ENCODE data around the gene CADM3. TPM values are rescaled to one million over a fixed set of nuclear protein-coding genes. Genes with fewer than 3 reads are reported as not detected.

The CADM3 gene
- total and polyA plus RNA-seq, 2 of the 8 experiments (the other 6 are each of a cell fraction or from before 2014, with no cell fraction given): 8.3 to 8.5 TPM

DNA sequence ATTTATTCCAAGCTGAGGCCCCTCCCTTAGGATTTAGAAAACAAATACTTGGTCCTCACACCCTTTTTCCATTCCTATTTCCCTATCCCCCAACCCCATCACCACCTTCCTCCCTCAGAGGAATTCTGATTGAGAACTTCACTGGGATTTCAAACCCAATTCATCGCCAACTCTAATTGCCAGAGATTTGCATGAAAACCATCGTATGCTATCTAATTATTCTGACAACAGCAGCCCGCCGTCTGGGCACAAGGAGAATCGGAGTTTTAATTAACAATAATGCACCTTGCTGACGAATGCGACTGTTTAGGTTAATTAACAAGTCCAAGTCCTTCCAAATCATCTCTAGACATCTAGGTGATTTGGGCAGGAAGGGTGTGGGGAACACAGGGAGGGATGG lies 37.6 kb downstream of the CADM3 start:
- H2BK15ac ChIP-seq (ENCODE audit: low read length): no peak overlapping the region
- H3K9ac ChIP-seq (replicated peaks in 1 of 4; ENCODE audit: extremely low read depth in 1 of 4, low read depth in 3 of 4, low read length in 3 of 4): no peak overlapping the region
- H2BK5ac ChIP-seq (ENCODE audit: low read depth, low read length): no peak overlapping the region
- H4K20me1 ChIP-seq (replicated peaks in 1 of 2; ENCODE audit: control insufficient read depth in 1 of 2, insufficient read depth in 2 of 2, low read length in 2 of 2): no peaks in the 10 kb centered on the region
- H3K27me3 ChIP-seq (replicated peaks in 1 of 4; ENCODE audit: control insufficient read depth in 3 of 4, extremely low read depth in 1 of 4, insufficient read depth in 3 of 4, low read length in 3 of 4): no peaks in the 10 kb centered on the region; a peak in 1 of 7 replicates
- H3K4me2 ChIP-seq (ENCODE audit: insufficient read depth in 1 of 2, low read depth in 2 of 2, low read length in 2 of 2): no peak overlapping the region; a peak in 1 of 4 replicates
- no peak overlapping the region for H4K8ac ChIP-seq (ENCODE audit: extremely low read depth, insufficient read depth, low read length)
- H3K18ac ChIP-seq (ENCODE audit: extremely low read depth, low read length): no peak overlapping the region
- no peaks in the 10 kb centered on the region for H3K36me3 ChIP-seq (ENCODE audit: control insufficient read depth in 2 of 4, insufficient read depth in 4 of 4, low read length in 3 of 4)
- H2AFZ ChIP-seq (ENCODE audit: low read length): no peak overlapping the region
- H3K79me1 ChIP-seq (ENCODE audit: low read depth, low read length): no peaks in the 10 kb centered on the region
- no peak overlapping the region for H3K14ac ChIP-seq (ENCODE audit: insufficient read length)
- ChIA-PET CTCF (ENCODE audit: partially characterized antibody) (interaction anchor here (0.7 to 26.6 kb wide), 9 partner anchors 3 to 685 kb away, joined by 3 to 660 read pairs (median 14); partner anchors contain the start of genes ACKR1 and CADM3), POLR2A (ENCODE audit: partially characterized antibody) (interaction anchor here (1.4 to 1.7 kb wide), 2 partner anchors 11 to 13 kb away, joined by 4 read pairs; no protein-coding TSS in a partner anchor)
- H3K4ac ChIP-seq (replicated peaks; ENCODE audit: insufficient read length, low read depth, low read length): no peak overlapping the region
- no peak overlapping the region for H2BK12ac ChIP-seq (ENCODE audit: low read depth, low read length)
- TF ChIP-seq EP300 (IDR thresholded peaks at IDR 0.05; ENCODE audit: borderline replicate concordance in 1 of 2, low read depth in 2 of 2, low read length in 2 of 2) (no peak), NANOG (IDR thresholded peaks at IDR 0.05; ENCODE audit: insufficient read depth, low read depth, low read length, poor library complexity, severe bottlenecking) (no peak), RBBP5 (IDR thresholded peaks at IDR 0.05; ENCODE audit: borderline replicate concordance, low read depth, low read length) (no peak), SIN3A (conservative IDR thresholded peaks at IDR 0.05 in 1 of 2, IDR thresholded peaks at IDR 0.05 in 1 of 2; ENCODE audit: low read depth in 1 of 2, low read length in 2 of 2) (no peak), TAF7 (optimal IDR thresholded peaks at IDR 0.05; ENCODE audit: borderline replicate concordance, low read depth, low read length) (no peak), SAP30 (IDR thresholded peaks at IDR 0.05; ENCODE audit: insufficient read depth, insufficient replicate concordance, low read length) (no peak), RXRA (IDR thresholded peaks at IDR 0.05; ENCODE audit: insufficient read depth, low read depth, low read length) (no peak), CHD2 (IDR thresholded peaks at IDR 0.05; ENCODE audit: low read length) (no peak), TAF1 (IDR thresholded peaks at IDR 0.05; ENCODE audit: low read depth, low read length) (no peak)
- no peak overlapping the region for H2AK5ac ChIP-seq (ENCODE audit: low read depth, low read length)
- H2BK120ac ChIP-seq (replicated peaks; ENCODE audit: low read depth, low read length): no peak overlapping the region
- H3K4me1 ChIP-seq (replicated peaks in 1 of 4; ENCODE audit: control insufficient read depth in 3 of 4, insufficient read depth in 4 of 4, low read length in 3 of 4): peaks cover 2 to 7% (median 3%) of the 10 kb centered on the region in 4 experiments; a peak in 5 of 7 replicates
- H3K56ac ChIP-seq (replicated peaks; ENCODE audit: insufficient read length, low read depth, low read length): no peak overlapping the region
- H3K23me2 ChIP-seq (ENCODE audit: low read depth, low read length): no peaks in the 10 kb centered on the region; the same call in 1 of the 2 replicates
- no peak overlapping the region for H3K4me3 ChIP-seq (ENCODE audit: extremely low read depth in 1 of 4, insufficient read depth in 2 of 4, low read depth in 3 of 4, low read length in 4 of 4)
- H3K79me2 ChIP-seq (ENCODE audit: control insufficient read depth in 1 of 2, insufficient read depth in 2 of 2, low read length in 2 of 2): no peaks in the 10 kb centered on the region
- no peak overlapping the region for H2BK20ac ChIP-seq (ENCODE audit: low read length)
- no peak overlapping the region for H4K91ac ChIP-seq (replicated peaks; ENCODE audit: insufficient read length, low read length)
- no peak overlapping the region for H3K27ac ChIP-seq (ENCODE audit: low read depth, low read length)
- FAIRE-seq (no peak), DNase-seq (ENCODE audit: low read depth in 1 of 2, low spot score in 2 of 2) (no peak)
- no peaks in the 10 kb centered on the region for H3K9me3 ChIP-seq (ENCODE audit: insufficient read depth in 2 of 2, low read depth in 1 of 2, low read length in 1 of 2)
- no peak overlapping the region for H4K5ac ChIP-seq (ENCODE audit: insufficient read length, low read depth, low read length)
- WGBS, 2 experiments (ENCODE audit: extremely low coverage in 1 of 2, insufficient coverage in 1 of 2, insufficient read length in 1 of 2, insufficient replicate concordance in 2 of 2, low coverage in 1 of 2, low lambda C conversion rate in 2 of 2, missing lambda C conversion rate in 1 of 2): 93% methylated on average over 7 of the region's 7 CpGs; no CpG with 5 or more reads in 1 of the 2 experiments
- H3K23ac ChIP-seq (ENCODE audit: insufficient read length): no peak overlapping the region

All from H1 (cell line).